HepG2 (cell line): Measurements from ENCODE around the gene DIPK1B. TPM values are rescaled to one million over a fixed set of nuclear protein-coding genes. Genes with fewer than 3 reads are reported as not detected.

ENCODE experiments used
- CENPT ChIP-seq: sonication (generic); formaldehyde crosslinking; IDR thresholded peaks from 2 replicates; pipeline ENCODE4 v1.8.0; 2022; ENCODE audit warnings: low read depth, mild to moderate bottlenecking, moderate library complexity, missing genetic modification reagents
- CREM ChIP-seq, 2 experiments: sonication (generic) in 1 of 2; formaldehyde crosslinking in 1 of 2; IDR thresholded peaks; 2 replicates each; pipeline versions ENCODE4 v1.4.0 to v1.6.1; 2016 to 2020; ENCODE audit warnings: antibody characterized with exemption in 1 of 2, mild to moderate bottlenecking in 1 of 2, missing genetic modification reagents in 1 of 2
- CSRNP1 ChIP-seq: sonication (generic); formaldehyde crosslinking; IDR thresholded peaks from 2 replicates; pipeline ENCODE4 v1.8.1; 2023; ENCODE audit warnings: mild to moderate bottlenecking, missing genetic modification reagents
- KAT7 ChIP-seq: IDR thresholded peaks from 2 replicates; pipeline ENCODE4 v1.6.1; 2018; ENCODE audit warnings: borderline replicate concordance, missing compliant biosample characterization
- MEIS1 ChIP-seq: sonication (generic); formaldehyde crosslinking; IDR thresholded peaks from 2 replicates; pipeline ENCODE4 v1.9.0; 2021; ENCODE audit warnings: mild to moderate bottlenecking, missing genetic modification reagents, moderate library complexity, borderline replicate concordance
- ONECUT2 ChIP-seq: sonication (generic); formaldehyde crosslinking; IDR thresholded peaks from 2 replicates; pipeline ENCODE4 v1.4.0; 2020; ENCODE audit warnings: missing genetic modification reagents
- RARG ChIP-seq: sonication (generic); formaldehyde crosslinking; IDR thresholded peaks from 2 replicates; pipeline ENCODE4 v1.4.0; 2020; ENCODE audit warnings: low read depth, mild to moderate bottlenecking, missing genetic modification reagents
- REXO4 ChIP-seq: sonication (generic); formaldehyde crosslinking; IDR thresholded peaks from 2 replicates; pipeline ENCODE4 v1.8.0; 2022; ENCODE audit warnings: missing genetic modification reagents, mild to moderate bottlenecking, borderline replicate concordance
- RXRA ChIP-seq: sonication (generic); formaldehyde crosslinking; IDR thresholded peaks from 2 replicates; pipeline ENCODE4 v1.5.1; 2020; ENCODE audit warnings: missing genetic modification reagents
- SP4 ChIP-seq: sonication (generic); formaldehyde crosslinking; IDR thresholded peaks from 2 replicates; pipeline ENCODE4 v1.8.1; 2023; ENCODE audit warnings: mild to moderate bottlenecking, missing genetic modification reagents
- SUZ12 ChIP-seq: fragments of 150-350 bp; IDR thresholded peaks from 2 replicates; pipeline ENCODE4 v1.6.1; 2014; ENCODE audit warnings: low read depth, low read length
- TARDBP ChIP-seq: sonication (generic); formaldehyde crosslinking; IDR thresholded peaks from 2 replicates; pipeline ENCODE4 v1.8.0; 2022; ENCODE audit warnings: mild to moderate bottlenecking, missing genetic modification reagents
- ZFP82 ChIP-seq: sonication (generic); formaldehyde crosslinking; IDR thresholded peaks from 2 replicates; pipeline ENCODE4 v1.5.1; 2020; ENCODE audit warnings: mild to moderate bottlenecking, missing genetic modification reagents, borderline replicate concordance
- ZKSCAN5 ChIP-seq: sonication (generic); formaldehyde crosslinking; IDR thresholded peaks from 2 replicates; pipeline ENCODE4 v1.5.1; 2020; ENCODE audit warnings: mild to moderate bottlenecking, missing genetic modification reagents
- ZNF101 ChIP-seq: sonication (generic); formaldehyde crosslinking; IDR thresholded peaks from 2 replicates; pipeline ENCODE4 v1.4.0; 2020; ENCODE audit warnings: mild to moderate bottlenecking, low read depth, missing genetic modification reagents, borderline replicate concordance
- ZNF18 ChIP-seq: sonication (generic); formaldehyde crosslinking; IDR thresholded peaks from 2 replicates; pipeline ENCODE4 v1.8.0; 2022; ENCODE audit warnings: mild to moderate bottlenecking, missing genetic modification reagents; ENCODE audit not compliant: insufficient replicate concordance
- ZNF225 ChIP-seq: sonication (generic); formaldehyde crosslinking; IDR thresholded peaks from 2 replicates; pipeline ENCODE4 v1.4.0; 2020; ENCODE audit warnings: mild to moderate bottlenecking, missing genetic modification reagents
- ZNF678 ChIP-seq: sonication (generic); formaldehyde crosslinking; IDR thresholded peaks from 2 replicates; pipeline ENCODE4 v1.4.0; 2020; ENCODE audit warnings: mild to moderate bottlenecking, missing genetic modification reagents
- ZNF709 ChIP-seq: sonication (generic); formaldehyde crosslinking; IDR thresholded peaks from 2 replicates; pipeline ENCODE4 v1.5.0; 2020; ENCODE audit warnings: mild to moderate bottlenecking, missing genetic modification reagents
- polyA plus RNA-seq, 8 experiments: library from polyadenylated mRNA; depleted of rRNA in 3 of 8; stranded (reverse) in 7 of 8; unstranded in 1 of 8; fragments of >200 nt; fragmentation: Illumina TruSeq in 4 of 8; extraction: Trizol in 4 of 8; gene quantifications; 2 replicates each; pipeline versions ENCODE4 v1.2.1 to v1.2.3, GENCODE V29; 2011 to 2016; ENCODE audit warnings: low read depth in 4 of 8, missing spikeins in 1 of 8, mixed read lengths in 1 of 8; ENCODE audit not compliant: insufficient read depth in 1 of 8
- total RNA-seq, 5 experiments: library from RNA; depleted of rRNA; stranded (reverse); fragments of >200 nt; fragmentation: Illumina TruSeq; extraction: Trizol; gene quantifications; 2 replicates each; pipeline ENCODE4 v1.2.3, GENCODE V29; 2016; ENCODE audit warnings: low read depth in 1 of 5
- TF ChIP-seq, protein P1 (sequence below): IDR thresholded peaks from 2 replicates; pipeline ENCODE4 v1.6.1; 2016; ENCODE audit warnings: missing compliant biosample characterization, missing genetic modification reagents, borderline replicate concordance
- TF ChIP-seq, protein P2 (sequence below): sonication (generic); formaldehyde crosslinking; IDR thresholded peaks from 2 replicates; pipeline ENCODE4 v1.5.0; 2020; ENCODE audit warnings: missing genetic modification reagents
- TF ChIP-seq, protein P3 (sequence below): sonication (generic); formaldehyde crosslinking; IDR thresholded peaks from 2 replicates; pipeline ENCODE4 v1.4.0; 2020; ENCODE audit warnings: mild to moderate bottlenecking, missing genetic modification reagents
- TF ChIP-seq, protein P4 (sequence below): sonication (generic); formaldehyde crosslinking; IDR thresholded peaks from 2 replicates; pipeline ENCODE4 v1.4.0; 2020; ENCODE audit warnings: missing genetic modification reagents

DIPK1B gene
- total and polyA plus RNA-seq, 2 of the 13 experiments (the other 11 are each of a cell fraction or from before 2014, with no cell fraction given) = 0.18 to 3.9 TPM

- TF ChIP-seq, protein P1, sequence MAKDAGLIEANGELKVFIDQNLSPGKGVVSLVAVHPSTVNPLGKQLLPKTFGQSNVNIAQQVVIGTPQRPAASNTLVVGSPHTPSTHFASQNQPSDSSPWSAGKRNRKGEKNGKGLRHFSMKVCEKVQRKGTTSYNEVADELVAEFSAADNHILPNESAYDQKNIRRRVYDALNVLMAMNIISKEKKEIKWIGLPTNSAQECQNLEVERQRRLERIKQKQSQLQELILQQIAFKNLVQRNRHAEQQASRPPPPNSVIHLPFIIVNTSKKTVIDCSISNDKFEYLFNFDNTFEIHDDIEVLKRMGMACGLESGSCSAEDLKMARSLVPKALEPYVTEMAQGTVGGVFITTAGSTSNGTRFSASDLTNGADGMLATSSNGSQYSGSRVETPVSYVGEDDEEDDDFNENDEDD (CRISPR knock-in tag) = no peak
- TF ChIP-seq, protein P2, sequence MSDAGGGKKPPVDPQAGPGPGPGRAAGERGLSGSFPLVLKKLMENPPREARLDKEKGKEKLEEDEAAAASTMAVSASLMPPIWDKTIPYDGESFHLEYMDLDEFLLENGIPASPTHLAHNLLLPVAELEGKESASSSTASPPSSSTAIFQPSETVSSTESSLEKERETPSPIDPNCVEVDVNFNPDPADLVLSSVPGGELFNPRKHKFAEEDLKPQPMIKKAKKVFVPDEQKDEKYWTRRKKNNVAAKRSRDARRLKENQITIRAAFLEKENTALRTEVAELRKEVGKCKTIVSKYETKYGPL (CRISPR knock-in tag) = peak; percentile 93
- TF ChIP-seq ZNF225 (CRISPR knock-in tag) (no peak), ZNF101 (CRISPR knock-in tag) (no peak), ZKSCAN5 (CRISPR knock-in tag) (no peak), KAT7 (CRISPR knock-in tag) (no peak), CREM (IDR thresholded peaks at IDR 0.05) (peak; percentile 73), CREM (CRISPR knock-in tag; IDR thresholded peaks at IDR 0.05) (no peak), ZFP82 (CRISPR knock-in tag) (no peak), CENPT (CRISPR knock-in tag) (no peak), RXRA (peak; percentile 38; the same call in 1 of the 2 replicates), CSRNP1 (CRISPR knock-in tag) (no peak), MEIS1 (0 out of 2 replicates have a peak, but pooled peaks have one; percentile 16), RARG (CRISPR knock-in tag) (no peak), ONECUT2 (CRISPR knock-in tag) (peak; percentile 72; the same call in 1 of the 2 replicates), ZNF18 (no peak), ZNF709 (no peak), ZNF678 (CRISPR knock-in tag) (no peak), SUZ12 (no peak), TARDBP (CRISPR knock-in tag) (peak; percentile 35; the same call in 1 of the 2 replicates), REXO4 (CRISPR knock-in tag) (no peak), SP4 (CRISPR knock-in tag) (no peak)
- TF ChIP-seq, protein P3, sequence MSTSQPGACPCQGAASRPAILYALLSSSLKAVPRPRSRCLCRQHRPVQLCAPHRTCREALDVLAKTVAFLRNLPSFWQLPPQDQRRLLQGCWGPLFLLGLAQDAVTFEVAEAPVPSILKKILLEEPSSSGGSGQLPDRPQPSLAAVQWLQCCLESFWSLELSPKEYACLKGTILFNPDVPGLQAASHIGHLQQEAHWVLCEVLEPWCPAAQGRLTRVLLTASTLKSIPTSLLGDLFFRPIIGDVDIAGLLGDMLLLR (CRISPR knock-in tag) = no peak
- TF ChIP-seq, protein P4, sequence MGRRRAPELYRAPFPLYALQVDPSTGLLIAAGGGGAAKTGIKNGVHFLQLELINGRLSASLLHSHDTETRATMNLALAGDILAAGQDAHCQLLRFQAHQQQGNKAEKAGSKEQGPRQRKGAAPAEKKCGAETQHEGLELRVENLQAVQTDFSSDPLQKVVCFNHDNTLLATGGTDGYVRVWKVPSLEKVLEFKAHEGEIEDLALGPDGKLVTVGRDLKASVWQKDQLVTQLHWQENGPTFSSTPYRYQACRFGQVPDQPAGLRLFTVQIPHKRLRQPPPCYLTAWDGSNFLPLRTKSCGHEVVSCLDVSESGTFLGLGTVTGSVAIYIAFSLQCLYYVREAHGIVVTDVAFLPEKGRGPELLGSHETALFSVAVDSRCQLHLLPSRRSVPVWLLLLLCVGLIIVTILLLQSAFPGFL = no peak
Observed at GRCh38 chr9:136697821-136698526, 14.4 kb upstream of the DIPK1B start (continued).
